T-helper 2 cell treated with Interferon-gamma antibody and Interleukin-4, amounts not matched to agents 100 ng/mL and 5 ng/mL, for 36 hours (primary cell): ENCODE results near the gene MEAK7. TPM values are rescaled to one million over a fixed set of nuclear protein-coding genes. Genes with fewer than 3 reads are reported as not detected.

Source experiments
- intact Hi-C: fragments of 100-400 bp; cut with micrococcal nuclease; formaldehyde crosslinking; loops from one replicate; pipeline ENCODE4 v1.15.1; 2023
- total RNA-seq: library from RNA; stranded (reverse); gene quantifications from 2 replicates; pipeline ENCODE4 v1.2.3, GENCODE V29; 2022

MEAK7 gene
- total RNA-seq = 23.6 and 28.2 TPM in 2 replicates

- intact Hi-C loops = loop anchor here (1.0 to 10.0 kb wide), 2 partner anchors 11 to 390 kb away; partner anchors contain the start of gene MBTPS1
Measured at GRCh38 chr16:84504420-84505248, at the start of gene MEAK7. TSS of gene MEAK7 (minus strand) at chr16:84504659. CDS start at chr16:84498086, 6,573 bp downstream.

GRCh38 chr16:84553873-84554399 is 49.5 kb upstream of the MEAK7 start:
- intact Hi-C loops = loop anchor here (1.0 to 2.0 kb wide), 3 partner anchors 15 to 65 kb away; partner anchors contain the start of gene COTL1

GRCh38 chr16:84552135-84552534 is 47.7 kb upstream of the MEAK7 start:
- intact Hi-C loops = loop anchor here (2.0 kb wide), 1 partner anchor 67 kb away; the partner anchor contains the start of gene COTL1

- intact Hi-C loops = no loop called here
Measured at GRCh38 chr16:84550096-84550495, 45.6 kb upstream of the MEAK7 start.

GRCh38 chr16:84548971-84549844 is 44.7 kb upstream of the MEAK7 start:
- intact Hi-C loops = loop anchor here (1.0 to 2.0 kb wide), 3 partner anchors 31 to 51 kb away; no protein-coding TSS in a partner anchor

GRCh38 chr16:84548508-84548907 is 44.0 kb upstream of the MEAK7 start:
- intact Hi-C loops = loop anchor here (2.0 kb wide), 1 partner anchor 34 kb away; no protein-coding TSS in a partner anchor

GRCh38 chr16:84547546-84548061 is 43.1 kb upstream of the MEAK7 start:
- intact Hi-C loops = loop anchor here (2.0 kb wide), 1 partner anchor 33 kb away; no protein-coding TSS in a partner anchor

- intact Hi-C loops = no loop called here
Measured at GRCh38 chr16:84546669-84547545, 42.4 kb upstream of the MEAK7 start.

GRCh38 chr16:84545114-84545737 is 40.8 kb upstream of the MEAK7 start:
- intact Hi-C loops = no loop called here

- intact Hi-C loops = no loop called here
Measured at GRCh38 chr16:84544031-84544773, 39.7 kb upstream of the MEAK7 start.

- intact Hi-C loops = no loop called here
Measured at GRCh38 chr16:84543253-84543652, 38.8 kb upstream of the MEAK7 start.

- intact Hi-C loops = no loop called here
Measured at GRCh38 chr16:84541999-84542817, 37.7 kb upstream of the MEAK7 start.

GRCh38 chr16:84540194-84540593 is 35.7 kb upstream of the MEAK7 start:
- intact Hi-C loops = no loop called here

- intact Hi-C loops = no loop called here
Measured at GRCh38 chr16:84538222-84538840, 33.9 kb upstream of the MEAK7 start.

GRCh38 chr16:84537491-84538151 is 33.2 kb upstream of the MEAK7 start:
- intact Hi-C loops = no loop called here

- intact Hi-C loops = no loop called here
Measured at GRCh38 chr16:84535851-84536250, 31.4 kb upstream of the MEAK7 start.

GRCh38 chr16:84535408-84535807 is 30.9 kb upstream of the MEAK7 start:
- intact Hi-C loops = no loop called here
